ENCODE measurements around the gene COL6A5.
"Not testable (repeated sequence)": the region's sequence is repeated elsewhere in the genome, so short reads cannot be mapped to it uniquely, and the experiment has no call there.

The COL6A5 gene

DNA sequence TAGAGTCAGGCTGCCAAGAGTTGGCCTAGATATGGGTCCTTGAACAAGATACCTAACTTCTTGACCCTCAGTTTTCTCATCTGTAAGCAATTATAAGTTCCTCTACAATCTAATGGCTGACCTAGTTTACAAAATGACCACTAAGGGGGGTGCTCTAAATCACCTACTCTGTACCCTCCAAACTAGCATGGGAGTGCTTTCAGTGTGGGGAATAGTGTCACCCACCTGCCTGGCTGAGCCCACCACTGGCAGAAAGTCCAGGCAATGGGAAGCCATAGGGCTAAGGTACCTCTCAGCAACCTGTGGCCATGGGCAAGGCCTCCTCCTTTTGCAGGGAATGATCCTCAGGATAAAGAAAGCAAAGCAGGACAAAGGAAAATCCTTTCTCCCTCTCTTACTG, 58.9 kb downstream of the COL6A5 start:
- Mint-ChIP-seq H3K4me3 (no peak overlapping the region), H3K27me3 (no peaks in the 10 kb centered on the region), H3K27ac (no peak overlapping the region), H3K4me1 (no peaks in the 10 kb centered on the region), H3K36me3 (no peaks in the 10 kb centered on the region), H3K9me3 (peaks cover 4% of the 10 kb centered on the region)
- CTCF ChIA-PET: no interaction called here
- no peak for DNase-seq

GRCh38 chr3:130405956-130406355, 60.5 kb downstream of the COL6A5 start:
- H3K27ac Mint-ChIP-seq: no peak overlapping the region
- H3K27me3 Mint-ChIP-seq: no peaks in the 10 kb centered on the region
- CTCF ChIA-PET: no interaction called here
- no peak overlapping the region for H3K4me3 Mint-ChIP-seq
- no peaks in the 10 kb centered on the region for H3K36me3 Mint-ChIP-seq
- no peak for DNase-seq
- H3K4me1 Mint-ChIP-seq: no peaks in the 10 kb centered on the region
- peaks cover 4% of the 10 kb centered on the region for H3K9me3 Mint-ChIP-seq

DNA sequence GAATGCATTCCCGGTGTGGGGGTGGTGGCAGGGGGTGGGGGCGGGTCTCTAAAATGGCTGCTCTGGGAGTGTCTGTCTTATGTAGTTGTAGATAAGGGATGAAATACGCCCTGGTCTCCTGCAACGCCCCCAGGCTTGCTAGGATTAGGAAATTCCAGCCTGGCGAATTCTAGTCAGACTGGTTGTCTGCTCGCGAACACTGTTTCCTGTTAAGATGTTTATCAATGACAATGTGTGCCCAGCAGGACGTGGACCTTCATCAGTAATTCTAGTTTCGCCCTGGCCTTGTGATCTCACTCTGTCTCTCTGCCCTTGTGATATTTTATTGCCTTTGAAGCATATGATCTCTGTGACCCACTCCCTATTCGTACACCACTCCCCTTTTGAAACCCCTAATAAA, 62.8 kb downstream of the COL6A5 start:
- H3K36me3 Mint-ChIP-seq, H3K9me3 Mint-ChIP-seq, H3K27ac Mint-ChIP-seq, H3K4me1 Mint-ChIP-seq, DNase-seq, CTCF ChIA-PET, H3K27me3 Mint-ChIP-seq, H3K4me3 Mint-ChIP-seq: not testable (repeated sequence)

DNA sequence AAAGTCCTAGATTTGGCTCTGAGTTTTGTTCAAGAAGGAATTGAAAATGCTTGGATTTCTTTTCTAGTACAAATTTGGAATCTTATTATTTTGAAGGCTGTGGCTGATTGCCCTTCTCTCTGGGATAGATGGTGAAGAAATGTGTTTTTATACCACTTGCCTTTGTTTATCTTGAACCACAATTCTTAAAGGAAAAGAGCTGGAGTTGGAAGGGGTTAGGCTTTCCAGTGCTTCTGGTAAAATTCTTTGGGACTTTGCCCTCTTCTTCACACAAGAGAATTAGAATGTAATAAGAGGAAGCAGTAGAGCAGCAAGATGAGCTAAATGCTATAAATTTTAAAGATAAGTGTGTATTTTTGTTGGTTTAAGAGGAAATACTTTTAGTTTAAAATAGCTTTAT, 65.8 kb downstream of the COL6A5 start:
- no peaks in the 10 kb centered on the region for H3K36me3 Mint-ChIP-seq
- H3K27ac Mint-ChIP-seq: no peak overlapping the region
- no peak overlapping the region for H3K4me3 Mint-ChIP-seq
- CTCF ChIA-PET: no interaction called here
- peaks cover 4% of the 10 kb centered on the region for H3K9me3 Mint-ChIP-seq
- no peaks in the 10 kb centered on the region for H3K27me3 Mint-ChIP-seq
- DNase-seq: no peak
- H3K4me1 Mint-ChIP-seq: no peaks in the 10 kb centered on the region

DNA sequence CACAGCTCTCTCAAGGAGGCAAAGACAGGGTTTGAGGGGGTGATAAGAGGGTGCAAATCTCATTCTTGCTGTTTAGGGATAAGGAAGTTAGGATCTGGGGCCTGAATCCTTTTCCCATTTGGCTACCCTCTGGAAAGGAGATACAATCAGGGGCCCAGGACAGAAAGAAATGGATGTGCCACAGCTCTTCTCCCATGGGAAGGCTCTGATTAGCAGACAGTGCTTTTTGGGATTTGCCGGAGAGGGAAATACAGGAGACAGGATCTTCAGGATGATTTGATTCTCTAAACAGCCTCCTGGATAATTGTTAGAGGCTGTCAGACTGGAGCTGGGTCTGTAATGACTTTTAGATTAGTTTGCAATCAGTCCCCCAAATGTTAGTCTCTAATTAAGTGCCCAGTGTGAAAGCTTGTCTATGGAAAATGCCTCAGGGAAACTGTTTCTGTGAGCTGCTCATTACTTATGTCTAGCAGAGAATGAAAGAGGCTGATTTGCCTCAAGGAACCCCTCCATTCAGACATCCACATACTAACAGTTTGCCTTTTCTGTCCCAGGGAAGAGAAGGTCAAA, 67.6 kb downstream of the COL6A5 start:
- no peaks in the 10 kb centered on the region for H3K27me3 Mint-ChIP-seq
- no peaks in the 10 kb centered on the region for H3K36me3 Mint-ChIP-seq
- peaks cover 4% of the 10 kb centered on the region for H3K9me3 Mint-ChIP-seq
- H3K27ac Mint-ChIP-seq: no peak overlapping the region
- no peaks in the 10 kb centered on the region for H3K4me1 Mint-ChIP-seq
- DNase-seq: no peak
- no peak overlapping the region for H3K4me3 Mint-ChIP-seq
- CTCF ChIA-PET: no interaction called here

- Mint-ChIP-seq H3K27me3 (no peaks in the 10 kb centered on the region), H3K4me1 (no peaks in the 10 kb centered on the region), H3K4me3 (no peak overlapping the region), H3K27ac (no peak overlapping the region), H3K9me3 (no peaks in the 10 kb centered on the region), H3K36me3 (no peaks in the 10 kb centered on the region)
- DNase-seq: no peak
- CTCF ChIA-PET: no interaction called here
Observed at GRCh38 chr3:130414457-130414856, 69.0 kb downstream of the COL6A5 start.

DNA sequence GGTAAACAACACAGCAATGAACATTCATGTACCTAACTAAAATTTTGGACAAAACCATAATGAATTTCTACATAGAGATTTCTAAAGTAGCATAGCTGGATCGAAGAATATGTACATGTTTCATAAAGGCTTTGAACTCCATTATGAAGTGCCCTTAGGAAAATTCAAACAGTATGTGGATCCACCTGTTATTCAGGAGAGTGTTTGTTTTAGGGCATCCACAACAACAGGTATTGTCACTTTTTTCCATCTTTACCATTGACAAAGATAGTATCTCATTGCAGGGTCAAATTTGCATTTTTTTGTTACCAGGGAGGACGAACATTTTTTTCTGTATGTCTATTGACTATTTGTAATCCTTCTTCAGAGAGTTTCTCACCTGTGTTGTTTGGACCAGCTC, 75.0 kb downstream of the COL6A5 start:
- Mint-ChIP-seq H3K4me3 (no peak overlapping the region), H3K4me1 (no peaks in the 10 kb centered on the region), H3K27me3 (no peaks in the 10 kb centered on the region), H3K27ac (no peak overlapping the region), H3K9me3 (no peaks in the 10 kb centered on the region), H3K36me3 (no peaks in the 10 kb centered on the region)
- DNase-seq: no peak
- CTCF ChIA-PET: no interaction called here

DNA sequence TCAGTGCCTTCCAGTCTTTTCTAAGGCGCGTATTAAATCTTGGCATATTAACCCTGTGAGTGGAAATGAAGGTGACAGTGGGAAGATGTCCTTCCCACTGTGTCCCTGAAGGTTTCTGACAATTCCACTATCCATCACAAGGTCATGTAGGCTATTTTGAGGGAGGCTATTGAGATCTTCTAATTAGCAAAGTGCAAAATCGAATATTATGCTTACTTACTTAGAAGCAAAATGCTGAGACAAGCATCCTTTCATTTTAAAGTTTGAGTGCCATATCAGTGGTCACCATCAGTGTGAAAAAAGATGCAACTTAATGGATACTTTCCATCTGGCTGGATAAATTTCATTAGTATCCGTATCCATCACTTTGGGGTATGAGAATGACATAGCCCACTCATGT, 77.6 kb downstream of the COL6A5 start:
- CTCF ChIA-PET: no interaction called here

GRCh38 chr3:130424837-130425236, 79.4 kb downstream of the COL6A5 start:
- no peaks in the 10 kb centered on the region for H3K9me3 Mint-ChIP-seq
- H3K4me3 Mint-ChIP-seq: no peak overlapping the region
- H3K36me3 Mint-ChIP-seq: no peaks in the 10 kb centered on the region
- CTCF ChIA-PET: no interaction called here
- no peaks in the 10 kb centered on the region for H3K27me3 Mint-ChIP-seq
- no peak for DNase-seq
- no peaks in the 10 kb centered on the region for H3K4me1 Mint-ChIP-seq
- H3K27ac Mint-ChIP-seq: no peak overlapping the region

More for the DNA sequence above, 77.6 kb downstream of the COL6A5 start:
- H3K27me3 Mint-ChIP-seq: no peaks in the 10 kb centered on the region
- no peak for DNase-seq
- H3K36me3 Mint-ChIP-seq: no peaks in the 10 kb centered on the region
- no peaks in the 10 kb centered on the region for H3K9me3 Mint-ChIP-seq
- no peak overlapping the region for H3K27ac Mint-ChIP-seq
- H3K4me1 Mint-ChIP-seq: no peaks in the 10 kb centered on the region
- H3K4me3 Mint-ChIP-seq: no peak overlapping the region

DNA sequence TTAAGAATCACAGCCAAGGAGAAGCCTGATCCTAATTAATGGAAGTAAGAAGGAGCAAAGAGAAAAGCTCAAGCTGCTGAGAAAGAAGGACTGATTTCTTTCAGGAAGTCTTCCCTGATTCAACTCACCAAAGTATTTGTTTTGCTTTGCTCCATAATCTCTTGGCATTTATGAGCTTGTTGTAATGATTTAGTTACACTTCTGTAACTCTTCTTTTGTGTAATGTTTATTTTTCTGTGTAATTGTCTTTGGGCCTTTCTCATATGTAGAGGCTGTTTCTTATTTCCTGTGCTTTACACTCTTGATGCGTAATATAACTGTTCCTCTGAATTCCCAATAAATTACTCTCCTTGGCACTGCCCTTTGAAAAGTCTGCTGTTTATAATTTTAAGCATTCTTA, 80.0 kb downstream of the COL6A5 start:
- H3K4me3 Mint-ChIP-seq: no peak overlapping the region
- no peaks in the 10 kb centered on the region for H3K4me1 Mint-ChIP-seq
- no peaks in the 10 kb centered on the region for H3K36me3 Mint-ChIP-seq
- no peaks in the 10 kb centered on the region for H3K27me3 Mint-ChIP-seq
- no peaks in the 10 kb centered on the region for H3K9me3 Mint-ChIP-seq
- no peak for DNase-seq
- H3K27ac Mint-ChIP-seq: no peak overlapping the region
- CTCF ChIA-PET: no interaction called here

DNA sequence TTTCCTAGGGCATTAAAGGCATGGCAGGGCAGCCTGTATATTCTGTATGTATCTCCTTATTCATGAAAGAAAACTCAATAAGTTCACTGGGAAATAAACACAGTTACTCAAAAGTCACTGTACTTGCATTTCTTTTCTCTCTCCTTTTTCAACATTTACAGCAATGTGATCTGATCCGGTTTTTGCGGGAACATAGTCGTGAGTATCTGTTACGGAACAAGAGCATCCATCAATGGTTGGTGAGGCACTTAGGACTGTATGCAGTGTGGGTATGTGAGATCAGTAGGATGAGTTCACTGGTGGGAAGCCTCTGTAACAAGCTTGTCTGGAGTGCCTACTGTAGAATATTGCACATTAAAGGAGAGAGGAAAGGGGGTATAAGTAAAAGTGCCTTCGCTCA, 80.7 kb downstream of the COL6A5 start:
- no peaks in the 10 kb centered on the region for H3K4me1 Mint-ChIP-seq
- H3K27ac Mint-ChIP-seq: no peak overlapping the region
- no peaks in the 10 kb centered on the region for H3K36me3 Mint-ChIP-seq
- no peaks in the 10 kb centered on the region for H3K27me3 Mint-ChIP-seq
- DNase-seq: no peak
- no peaks in the 10 kb centered on the region for H3K9me3 Mint-ChIP-seq
- CTCF ChIA-PET: no interaction called here
- H3K4me3 Mint-ChIP-seq: no peak overlapping the region

GRCh38 chr3:130428871-130429712, 83.6 kb downstream of the COL6A5 start:
- Mint-ChIP-seq H3K27me3 (no peaks in the 10 kb centered on the region), H3K4me3 (no peak overlapping the region), H3K9me3 (no peaks in the 10 kb centered on the region), H3K36me3 (no peaks in the 10 kb centered on the region), H3K27ac (no peak overlapping the region), H3K4me1 (no peaks in the 10 kb centered on the region)
- CTCF ChIA-PET: no interaction called here
- no peak for DNase-seq

DNA sequence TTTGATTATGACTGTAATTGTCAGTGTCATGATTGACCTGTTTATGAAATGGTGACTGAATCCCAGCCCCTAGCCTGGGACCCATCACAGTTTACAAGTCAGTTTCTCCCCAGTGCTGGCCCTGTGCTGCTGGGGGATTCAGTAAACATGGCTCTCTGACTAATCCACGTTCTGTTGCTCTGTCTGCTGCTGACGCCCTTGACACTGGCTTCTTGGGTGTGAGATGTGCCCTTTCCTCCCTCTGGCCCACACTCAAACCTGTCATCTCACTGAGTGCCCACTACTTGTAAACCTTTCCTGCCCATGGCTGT, 84.2 kb downstream of the COL6A5 start:
- H3K4me3 Mint-ChIP-seq: no peak overlapping the region
- H3K36me3 Mint-ChIP-seq: no peaks in the 10 kb centered on the region
- CTCF ChIA-PET: no interaction called here
- no peaks in the 10 kb centered on the region for H3K27me3 Mint-ChIP-seq
- no peak for DNase-seq
- no peaks in the 10 kb centered on the region for H3K4me1 Mint-ChIP-seq
- H3K27ac Mint-ChIP-seq: no peak overlapping the region
- H3K9me3 Mint-ChIP-seq: no peaks in the 10 kb centered on the region

- Mint-ChIP-seq H3K36me3 (no peaks in the 10 kb centered on the region), H3K27ac (no peak overlapping the region), H3K4me1 (no peaks in the 10 kb centered on the region), H3K27me3 (no peaks in the 10 kb centered on the region), H3K9me3 (no peaks in the 10 kb centered on the region), H3K4me3 (no peak overlapping the region)
- CTCF ChIA-PET: no interaction called here
- DNase-seq: no peak
Observed at GRCh38 chr3:130430266-130430665, 84.8 kb downstream of the COL6A5 start.

DNA sequence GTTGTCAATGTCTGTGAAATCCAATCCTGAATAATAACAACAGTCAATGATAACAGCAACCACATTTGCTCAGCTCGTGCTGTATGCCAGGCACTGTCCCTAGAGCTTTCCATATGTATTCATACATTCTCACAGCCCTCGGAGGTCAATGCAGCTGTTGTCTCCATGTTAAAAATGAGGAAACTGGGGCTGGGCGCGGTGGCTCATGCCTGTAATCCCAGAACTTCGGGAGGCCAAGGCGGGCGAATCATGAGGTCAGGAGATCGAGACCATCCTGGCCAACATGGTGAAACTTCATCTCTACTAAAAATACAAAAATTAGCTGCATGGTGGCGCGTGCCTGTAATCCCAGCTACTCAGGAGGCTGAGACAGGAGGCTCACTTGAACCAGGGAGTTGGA, 86.6 kb downstream of the COL6A5 start:
- H3K36me3 Mint-ChIP-seq, H3K27me3 Mint-ChIP-seq, CTCF ChIA-PET, H3K9me3 Mint-ChIP-seq, H3K27ac Mint-ChIP-seq, H3K4me3 Mint-ChIP-seq, H3K4me1 Mint-ChIP-seq, DNase-seq: not testable (repeated sequence)

DNA sequence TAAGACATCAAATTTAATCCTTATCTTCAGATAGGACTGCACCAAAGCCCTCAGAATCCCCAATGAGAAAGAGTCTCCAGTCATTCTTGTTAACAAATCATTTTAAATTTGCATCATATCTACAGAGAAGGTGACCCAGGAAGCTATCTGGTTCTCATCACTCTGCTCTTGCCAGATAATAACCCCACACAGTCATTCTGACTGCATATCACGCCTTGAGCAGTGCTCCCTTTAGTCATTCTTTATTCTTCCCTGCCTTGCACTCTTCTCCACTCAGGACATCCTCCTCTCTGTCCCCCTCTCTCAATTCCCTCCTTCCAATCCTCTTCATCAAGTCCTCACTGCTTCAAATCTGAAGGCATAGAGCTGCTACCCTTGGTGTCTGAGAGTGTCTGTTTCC, 87.8 kb downstream of the COL6A5 start:
- Mint-ChIP-seq H3K36me3 (no peaks in the 10 kb centered on the region), H3K4me3 (no peak overlapping the region), H3K27ac (no peak overlapping the region), H3K4me1 (no peaks in the 10 kb centered on the region), H3K27me3 (no peaks in the 10 kb centered on the region), H3K9me3 (no peaks in the 10 kb centered on the region)
- CTCF ChIA-PET: no interaction called here
- DNase-seq: no peak
